Breast epithelium (tissue), 3 donors: ENCODE measurements around the gene XCR1.

Source experiments
- POLR2AphosphoS5 ChIP-seq, 3 donors: sonication (generic); formaldehyde crosslinking; IDR thresholded peaks; one replicate each; pipeline ENCODE4 v1.6.1; 2017; ENCODE audit warnings: antibody characterized with exemption in 3 of 3
- TF ChIP-seq, protein P1 (sequence below), 3 donors: fragments of 450-650 bp; IDR thresholded peaks; one replicate each; pipeline ENCODE4 v1.5.1; 2016 to 2017; ENCODE audit warnings: antibody characterized with exemption in 3 of 3, mild to moderate bottlenecking in 3 of 3, moderate library complexity in 3 of 3

DNA sequence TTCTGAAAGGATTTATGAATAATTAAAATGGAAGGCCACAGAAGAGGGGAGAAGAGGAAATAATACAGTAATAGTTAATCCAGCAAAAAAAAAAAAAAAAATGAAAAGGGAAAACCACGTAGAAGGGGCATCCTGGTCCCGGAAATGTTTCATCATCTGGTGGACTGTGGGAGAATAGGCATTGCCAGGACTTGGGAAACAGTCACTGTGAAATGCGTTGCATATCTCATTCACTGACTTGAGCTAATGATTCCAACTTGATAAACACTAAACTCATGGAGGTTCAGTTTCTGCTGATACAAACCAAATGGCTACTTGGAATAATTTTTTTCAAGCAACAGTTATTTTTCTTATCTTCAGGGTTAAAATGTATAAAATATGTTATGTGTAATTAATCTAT, 3.2 kb downstream of the XCR1 start:
- TF ChIP-seq, protein P1, sequence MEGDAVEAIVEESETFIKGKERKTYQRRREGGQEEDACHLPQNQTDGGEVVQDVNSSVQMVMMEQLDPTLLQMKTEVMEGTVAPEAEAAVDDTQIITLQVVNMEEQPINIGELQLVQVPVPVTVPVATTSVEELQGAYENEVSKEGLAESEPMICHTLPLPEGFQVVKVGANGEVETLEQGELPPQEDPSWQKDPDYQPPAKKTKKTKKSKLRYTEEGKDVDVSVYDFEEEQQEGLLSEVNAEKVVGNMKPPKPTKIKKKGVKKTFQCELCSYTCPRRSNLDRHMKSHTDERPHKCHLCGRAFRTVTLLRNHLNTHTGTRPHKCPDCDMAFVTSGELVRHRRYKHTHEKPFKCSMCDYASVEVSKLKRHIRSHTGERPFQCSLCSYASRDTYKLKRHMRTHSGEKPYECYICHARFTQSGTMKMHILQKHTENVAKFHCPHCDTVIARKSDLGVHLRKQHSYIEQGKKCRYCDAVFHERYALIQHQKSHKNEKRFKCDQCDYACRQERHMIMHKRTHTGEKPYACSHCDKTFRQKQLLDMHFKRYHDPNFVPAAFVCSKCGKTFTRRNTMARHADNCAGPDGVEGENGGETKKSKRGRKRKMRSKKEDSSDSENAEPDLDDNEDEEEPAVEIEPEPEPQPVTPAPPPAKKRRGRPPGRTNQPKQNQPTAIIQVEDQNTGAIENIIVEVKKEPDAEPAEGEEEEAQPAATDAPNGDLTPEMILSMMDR (IDR thresholded peaks at IDR 0.05), result no peak
- TF ChIP-seq POLR2AphosphoS5 (IDR thresholded peaks at IDR 0.05), result no peak
